Osteocyte (in vitro differentiated cells): ENCODE measurements around the gene MCM6. TPM values are rescaled to one million over a fixed set of nuclear protein-coding genes. Genes with fewer than 3 reads are reported as not detected.

ENCODE experiments used
- DNase-seq: peaks from one replicate; pipeline ENCODE4 v3.0.0; 2021; ENCODE audit warnings: mixed read lengths; ENCODE audit not compliant: unreplicated experiment; ENCODE audit errors: extremely low spot score
- H3K27ac Mint-ChIP-seq: one replicate; pipeline ENCODE4 v1.8.0; 2021; ENCODE audit warnings: mild to moderate bottlenecking, mixed read lengths; ENCODE audit not compliant: unreplicated experiment
- H3K27me3 Mint-ChIP-seq: one replicate; pipeline ENCODE4 v1.8.0; 2021; ENCODE audit warnings: mixed read lengths; ENCODE audit not compliant: unreplicated experiment
- H3K36me3 Mint-ChIP-seq: one replicate; pipeline ENCODE4 v1.8.0; 2021; ENCODE audit warnings: mixed read lengths; ENCODE audit not compliant: unreplicated experiment
- H3K4me1 Mint-ChIP-seq: one replicate; pipeline ENCODE4 v1.8.0; 2021; ENCODE audit warnings: mixed read lengths; ENCODE audit not compliant: unreplicated experiment
- H3K4me3 Mint-ChIP-seq: one replicate; pipeline ENCODE4 v1.8.0; 2021; ENCODE audit warnings: mild to moderate bottlenecking, moderate library complexity, mixed read lengths; ENCODE audit not compliant: unreplicated experiment
- H3K9me3 Mint-ChIP-seq: one replicate; pipeline ENCODE4 v1.8.0; 2021; ENCODE audit warnings: mixed read lengths; ENCODE audit not compliant: unreplicated experiment
- CTCF ChIP-seq: fragments of 200-600 bp; sonication (generic); IDR thresholded peaks from 2 replicates; pipeline ENCODE4 v1.5.0; 2021; ENCODE audit warnings: antibody characterized with exemption, mild to moderate bottlenecking, moderate library complexity
- total RNA-seq: library from RNA; stranded (reverse); gene quantifications from 2 replicates; pipeline ENCODE4 v1.2.1, GENCODE V29; 2021

Gene MCM6
- total RNA-seq, 1 donor from 2014 or later, result 26.2 TPM

DNA sequence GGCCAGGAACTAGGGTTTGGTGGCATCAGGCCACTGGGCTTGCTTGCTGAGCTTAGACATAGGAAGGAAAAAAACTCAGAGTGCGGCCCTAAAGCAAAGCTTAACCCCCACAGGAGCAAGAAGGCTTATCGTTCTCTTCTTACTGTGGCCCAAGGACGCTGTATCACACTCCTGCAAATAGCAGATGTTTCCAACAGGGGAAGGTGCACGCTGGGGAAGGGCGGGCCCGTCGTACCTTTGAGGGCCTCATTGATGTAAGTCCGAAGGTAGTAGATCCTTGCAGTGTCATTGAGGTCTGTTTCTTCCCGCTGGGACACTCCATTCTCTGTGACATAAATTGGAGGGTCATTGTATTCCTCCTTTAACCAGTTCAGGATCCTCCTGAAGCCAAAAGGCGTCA lies 85.8 kb downstream of the MCM6 start:
- peaks cover 14% of the 10 kb centered on the region for H3K36me3 Mint-ChIP-seq
- H3K27me3 Mint-ChIP-seq, result no peaks in the 10 kb centered on the region
- peaks cover 38% of the 10 kb centered on the region for H3K4me1 Mint-ChIP-seq
- H3K4me3 Mint-ChIP-seq, result no peak overlapping the region
- no peak for DNase-seq
- no peak for TF ChIP-seq CTCF
- H3K9me3 Mint-ChIP-seq, result peaks cover 9% of the 10 kb centered on the region
- no peak overlapping the region for H3K27ac Mint-ChIP-seq

Other genes starting within 250 kb of the MCM6 start
- gene UBXN4, start 134.6 kb downstream of the MCM6 start, total RNA-seq, result 109 and 118 TPM in 2 replicates
- not detected in 2 replicates for gene LCT, start 39.3 kb downstream of the MCM6 start, total RNA-seq
- gene DARS1, start 109.2 kb upstream of the MCM6 start, total RNA-seq, result 48.3 and 51.0 TPM in 2 replicates
- not detected in 2 replicates for gene CXCR4, start 241.7 kb upstream of the MCM6 start, total RNA-seq